ENCODE results near the gene C15orf62.
A peak's percentile ranks its signal among the peaks of the same experiment; 100 is the strongest.

The C15orf62 gene

DNA sequence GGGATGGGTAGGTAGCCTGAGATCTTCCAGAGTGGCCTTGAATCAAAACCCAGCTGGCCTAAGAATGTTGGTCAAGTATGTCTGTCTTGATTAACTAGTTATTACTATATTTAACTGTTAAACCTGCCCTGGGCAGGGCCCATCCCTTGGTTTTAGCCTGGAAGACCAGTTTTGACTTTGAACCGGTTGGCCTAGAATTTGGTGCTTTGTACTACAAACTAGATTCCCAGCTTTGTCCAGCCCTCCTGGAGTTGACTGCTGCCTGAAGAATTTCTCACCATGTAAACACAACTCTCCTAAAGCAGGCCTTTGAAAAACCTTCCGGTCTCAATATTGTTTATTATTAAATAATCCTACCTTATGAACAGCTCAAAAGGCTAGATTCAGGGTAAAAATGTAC is 16.0 kb downstream of the C15orf62 start:
- DNase-seq: no peak

DNA sequence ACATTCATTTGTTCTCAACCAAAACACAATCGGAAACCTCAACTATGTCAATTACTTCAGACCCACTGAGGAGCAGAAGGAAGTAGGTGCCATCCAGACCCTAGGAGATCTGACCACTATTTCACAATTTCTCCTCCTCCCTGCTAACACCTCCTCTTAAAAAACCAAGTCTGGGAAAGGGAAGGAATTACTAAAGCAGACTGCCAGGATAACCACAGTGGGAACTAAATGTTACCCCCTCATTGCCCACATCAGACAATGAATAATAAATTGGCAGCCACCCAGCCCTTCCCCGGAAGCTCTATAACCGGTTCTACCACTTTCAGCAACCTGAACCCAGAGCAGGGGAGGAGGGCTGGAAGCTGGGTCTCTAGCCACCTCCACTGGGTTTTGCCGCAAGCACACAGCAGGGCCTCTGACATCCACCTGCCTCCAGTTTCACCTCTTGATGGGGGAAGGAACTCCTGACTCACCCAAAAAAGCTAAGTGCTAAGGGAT is 17.6 kb downstream of the C15orf62 start:
- no peak for DNase-seq

DNA sequence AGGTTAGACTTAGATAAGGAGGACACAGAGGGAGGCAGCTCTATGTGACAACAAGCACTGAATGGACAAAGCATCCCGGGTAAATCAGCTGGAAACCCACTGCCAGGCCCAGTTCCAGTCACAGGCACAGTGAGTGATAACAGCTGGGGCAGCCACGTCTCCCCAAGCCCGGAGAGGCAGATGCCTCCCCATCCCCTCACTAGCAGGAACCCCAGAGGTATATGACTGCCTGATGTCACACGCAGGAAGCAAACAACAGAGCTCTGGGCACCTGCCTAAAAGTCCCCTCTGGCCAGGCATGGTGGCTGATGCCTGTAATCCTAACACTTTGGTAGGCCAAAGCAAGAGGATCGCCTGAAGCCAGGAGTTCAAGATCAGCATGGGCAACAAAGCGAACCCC is 18.2 kb downstream of the C15orf62 start:
- DNase-seq: no peak

- DNase-seq: no peak
Observed at GRCh38 chr15:40789119-40789518, 19.3 kb downstream of the C15orf62 start.

DNA sequence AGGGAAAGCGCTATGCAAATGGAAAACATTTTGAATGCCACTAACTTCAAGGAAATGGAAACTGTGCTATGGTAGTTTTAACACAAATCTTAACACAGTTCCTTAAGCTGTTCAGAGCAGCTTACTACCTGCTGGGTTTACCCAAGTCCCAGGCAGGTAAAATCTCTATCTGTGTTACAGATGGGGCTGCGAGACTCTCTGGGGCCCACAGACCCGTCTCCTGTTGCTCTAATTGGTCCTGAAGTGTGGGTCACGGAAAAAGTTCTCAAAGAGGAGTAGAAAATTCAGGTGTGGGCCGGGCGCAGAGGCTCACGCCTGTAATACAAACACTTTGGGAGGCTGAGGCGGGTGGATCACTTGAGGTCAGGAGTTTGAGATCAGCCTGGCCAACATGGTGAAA is 20.2 kb downstream of the C15orf62 start:
- no peak for DNase-seq

DNA sequence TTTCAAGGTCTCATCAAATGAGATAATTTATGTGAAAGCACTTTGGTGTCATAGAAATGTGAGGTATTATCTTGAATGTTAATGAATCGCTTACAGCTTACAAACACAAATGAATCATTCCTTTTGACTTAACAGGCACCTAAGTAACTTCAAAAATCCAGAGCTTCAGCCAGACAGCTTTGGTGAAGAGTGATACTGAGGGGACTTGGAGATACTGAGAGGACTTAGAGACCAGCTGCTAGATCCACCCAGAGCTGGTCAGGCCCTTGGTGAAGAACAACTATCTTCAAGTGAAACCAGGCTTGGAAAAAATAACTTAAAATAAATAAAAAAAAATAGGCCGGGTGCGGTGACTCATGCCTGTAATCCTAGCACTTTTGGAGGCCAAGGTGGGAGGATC is 20.9 kb downstream of the C15orf62 start:
- DNase-seq: no peak

DNA sequence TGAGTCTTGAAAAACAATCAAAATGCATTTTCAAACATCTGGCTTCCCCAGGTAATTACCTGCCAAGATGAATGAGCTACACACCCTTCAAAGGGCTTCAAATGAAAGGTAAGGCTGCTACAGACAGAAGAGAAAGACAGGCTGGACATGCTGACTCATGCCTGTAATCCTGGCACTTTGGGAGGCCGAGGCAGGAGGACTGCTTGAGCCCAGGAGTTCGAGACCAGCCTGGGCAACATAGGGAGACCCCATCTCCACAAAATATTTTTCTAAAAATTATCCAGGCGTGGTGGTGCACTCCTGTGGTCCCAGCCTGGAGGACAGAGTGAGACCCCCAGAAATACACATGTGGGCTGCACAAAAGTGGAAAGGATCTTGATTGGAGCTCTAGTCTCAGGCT is 22.6 kb downstream of the C15orf62 start:
- no peak for DNase-seq

DNA sequence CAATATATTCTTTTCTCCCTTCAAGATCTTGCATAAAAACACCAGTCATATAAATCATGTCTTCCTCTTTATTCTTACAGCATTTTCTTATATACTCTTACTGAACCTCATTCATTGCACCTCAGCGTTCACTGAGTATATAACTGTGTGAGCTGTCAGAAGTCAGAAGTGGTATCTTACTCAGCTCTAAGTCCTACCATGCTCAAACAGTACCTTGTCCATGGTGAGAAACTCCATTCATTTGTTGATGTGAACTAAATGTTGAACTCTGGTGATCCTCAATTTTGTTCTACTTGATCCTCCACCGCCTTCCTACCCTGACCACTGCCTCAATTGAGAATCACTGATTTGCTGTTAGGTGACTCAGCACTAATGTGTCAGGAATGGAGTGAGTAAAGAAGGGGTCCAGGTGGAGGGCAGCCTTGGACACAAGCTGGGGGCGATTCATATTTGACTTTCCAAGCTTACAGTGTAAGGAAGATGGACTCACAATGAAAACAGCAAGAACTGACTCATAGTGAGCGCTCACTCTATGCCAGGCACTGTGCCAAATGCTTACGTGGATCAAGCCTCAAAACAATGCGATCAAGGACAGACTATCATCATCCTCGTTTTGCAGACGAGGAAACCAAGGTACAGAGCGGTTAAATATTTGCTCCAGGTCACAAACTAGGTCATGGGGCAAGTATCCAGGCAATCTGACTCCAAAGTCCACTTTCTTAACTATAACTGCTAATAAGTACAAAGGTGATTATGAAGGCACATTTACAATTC is 23.6 kb downstream of the C15orf62 start:
- DNase-seq: peak; percentile 45

DNA sequence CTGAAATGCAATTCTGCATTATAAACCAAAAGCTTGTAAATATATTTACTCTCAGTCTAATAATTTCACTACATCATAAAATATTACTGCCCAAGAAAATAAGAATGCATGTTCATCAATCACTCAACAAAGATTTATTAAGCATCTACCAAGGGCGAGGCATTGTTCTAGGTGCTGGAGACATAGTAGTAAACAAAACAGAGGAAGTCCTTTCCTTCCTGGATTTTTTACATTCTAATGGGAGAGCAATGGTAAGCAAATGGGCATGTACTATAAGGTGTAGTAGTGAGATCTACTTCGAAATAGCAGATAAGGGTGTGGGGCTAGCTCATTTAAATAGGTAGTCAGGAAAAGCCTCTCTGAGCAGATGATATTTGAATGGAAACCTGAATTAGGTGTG is 26.3 kb downstream of the C15orf62 start:
- DNase-seq: no peak

- DNase-seq: no peak
Observed at GRCh38 chr15:40796512-40796911, 26.7 kb downstream of the C15orf62 start.

DNA sequence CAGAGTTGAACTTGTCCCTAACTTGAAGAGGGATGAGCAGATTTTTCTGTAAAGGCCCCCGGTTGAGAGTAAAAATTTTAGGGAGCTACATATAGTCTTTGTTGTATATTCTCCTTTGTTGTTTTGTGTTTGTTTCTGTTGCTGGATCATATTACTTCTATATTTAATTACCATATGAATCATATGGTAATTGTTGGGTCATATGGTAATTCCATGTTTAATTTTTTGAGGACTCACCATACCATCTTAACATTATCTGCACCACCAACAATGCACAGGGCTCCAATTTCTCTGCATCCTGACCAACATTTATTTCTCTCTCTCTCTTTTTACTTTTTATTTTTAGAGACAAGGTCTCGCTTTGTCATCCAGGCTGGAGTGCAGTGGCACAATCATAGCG is 29.7 kb downstream of the C15orf62 start:
- DNase-seq: no peak

GRCh38 chr15:40803076-40803475 is 33.3 kb downstream of the C15orf62 start:
- no peak for DNase-seq

GRCh38 chr15:40803688-40804087 is 33.9 kb downstream of the C15orf62 start:
- DNase-seq: no peak

DNA sequence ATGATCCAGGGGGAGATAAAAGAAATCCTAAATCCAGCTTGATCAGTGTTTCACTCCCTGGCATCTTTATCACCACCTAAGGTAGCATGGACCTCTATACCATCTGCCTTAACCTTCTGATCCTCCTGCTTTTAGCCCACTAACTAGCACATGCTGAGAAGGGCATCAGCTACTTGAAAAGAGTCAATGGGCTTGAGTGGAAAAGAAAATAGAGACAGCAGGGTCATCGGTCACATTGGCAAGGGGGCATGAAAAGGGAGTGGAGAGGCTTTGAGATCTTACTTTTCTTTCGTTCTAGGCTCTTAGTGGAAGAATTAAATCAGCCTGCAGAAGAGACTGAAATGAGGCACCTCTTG is 36.9 kb downstream of the C15orf62 start:
- peak; percentile 20 for DNase-seq

GRCh38 chr15:40807028-40807887 is 37.5 kb downstream of the C15orf62 start, which contains the start of the genes DNAJC17 and ZFYVE19:
Gene DNAJC17, minus strand, starts transcription at chr15:40807473. Its CDS starts 27 bp downstream, at chr15:40807446.
Gene ZFYVE19, plus strand, starts transcription at chr15:40807089. Its CDS starts 501 bp downstream, at chr15:40807590.
- peak; percentile 94 for DNase-seq

- DNase-seq: no peak
Observed at GRCh38 chr15:40807888-40808461, 38.2 kb downstream of the C15orf62 start.

GRCh38 chr15:40808861-40809450 is 39.2 kb downstream of the C15orf62 start:
- no peak for DNase-seq

- no peak for DNase-seq
Observed at GRCh38 chr15:40812721-40813425, 43.1 kb downstream of the C15orf62 start.

GRCh38 chr15:40815042-40815698 is 45.4 kb downstream of the C15orf62 start:
- DNase-seq: no peak

DNA sequence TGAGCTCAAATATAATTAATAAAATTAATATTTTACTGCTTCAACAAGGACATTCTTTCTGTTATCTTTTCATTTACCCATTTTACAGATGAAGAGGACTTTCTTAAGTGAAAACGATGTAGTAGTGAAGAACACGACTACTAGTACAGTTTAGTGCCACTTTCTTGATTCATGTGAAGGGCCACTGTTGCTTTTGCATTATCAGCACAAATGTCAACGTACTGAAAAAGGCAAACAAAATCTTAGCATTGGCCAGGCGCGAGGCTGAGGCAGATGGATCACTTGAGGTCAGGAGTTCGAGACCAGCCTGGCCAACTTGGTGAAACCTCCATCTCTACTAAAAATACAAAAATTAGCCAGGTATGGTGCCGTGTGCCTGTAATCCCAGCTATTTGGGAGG is 49.3 kb downstream of the C15orf62 start:
- no peak for DNase-seq

GRCh38 chr15:40821195-40821594 is 51.4 kb downstream of the C15orf62 start:
- no peak for DNase-seq
